Stimulated activated CD4-positive, alpha-beta T cell treated with anti-CD3 and anti-CD28 coated beads, Interleukin-2, amount 100 ng/mL, for 4 hours (primary cell): ENCODE data around the gene PDE7B.
"Not testable (repeated sequence)": the region's sequence is repeated elsewhere in the genome, so short reads cannot be mapped to it uniquely, and the experiment has no call there.

Experiments
- DNase-seq: peaks from one replicate; pipeline ENCODE4 v3.0.0-alpha.2; 2020; ENCODE audit warnings: low read depth

PDE7B gene

GRCh38 chr6:135850882-135851281 lies 619 bp upstream of the PDE7B start:
- no peak for DNase-seq

GRCh38 chr6:135852746-135853145 lies 1.2 kb downstream of the PDE7B start:
- no peak for DNase-seq

DNA sequence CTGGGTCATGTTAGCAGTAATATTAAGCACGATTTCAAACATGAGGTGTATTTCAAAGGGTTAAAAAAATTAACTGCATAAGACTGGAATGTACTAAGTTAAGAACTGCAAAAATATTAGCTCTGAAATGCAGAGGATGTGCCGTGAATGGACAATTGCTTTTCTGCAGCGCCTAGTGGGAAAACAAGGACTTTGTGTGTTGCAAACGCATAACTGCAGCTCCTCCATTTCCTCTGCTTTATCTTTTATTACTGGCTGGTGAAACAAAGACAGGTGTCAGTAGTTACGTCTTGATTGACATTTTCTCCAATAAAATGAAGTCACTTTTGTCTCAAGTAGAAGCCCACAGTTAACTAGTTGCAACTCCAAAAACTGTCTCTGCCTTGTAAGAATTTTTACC lies 1.7 kb downstream of the PDE7B start:
- DNase-seq = no peak

- DNase-seq = no peak
These were observed 2.5 kb downstream of the PDE7B start for GRCh38 chr6:135853986-135854385.

GRCh38 chr6:135854799-135855198 lies 3.3 kb downstream of the PDE7B start:
- no peak for DNase-seq

GRCh38 chr6:135858931-135859330 lies 7.4 kb downstream of the PDE7B start:
- no peak for DNase-seq

DNA sequence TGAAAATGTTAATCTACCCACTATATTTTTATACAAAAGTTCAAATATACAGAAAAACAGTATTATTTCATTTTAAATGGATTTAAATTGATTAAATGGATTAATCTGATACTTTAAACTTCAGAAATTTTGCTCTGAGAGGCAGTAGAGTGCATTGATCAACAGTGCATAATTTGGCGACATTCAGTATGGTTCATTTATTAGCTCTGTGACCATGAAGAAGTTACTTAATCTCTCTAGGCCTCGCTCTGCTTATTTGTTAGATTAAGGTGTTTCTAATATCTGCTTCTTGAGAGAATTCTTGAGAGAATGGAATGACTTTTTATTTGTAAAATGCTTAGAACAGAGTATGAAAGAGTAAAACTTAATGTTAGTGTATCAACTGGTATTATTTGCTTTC lies 8.9 kb downstream of the PDE7B start:
- DNase-seq = no peak

- no peak for DNase-seq
These were observed 9.7 kb downstream of the PDE7B start for GRCh38 chr6:135861189-135861588.

- DNase-seq = not testable (repeated sequence)
These were observed 13.4 kb downstream of the PDE7B start for GRCh38 chr6:135864929-135865328.

GRCh38 chr6:135866445-135867123 lies 15.1 kb downstream of the PDE7B start:
- DNase-seq = no peak

DNA sequence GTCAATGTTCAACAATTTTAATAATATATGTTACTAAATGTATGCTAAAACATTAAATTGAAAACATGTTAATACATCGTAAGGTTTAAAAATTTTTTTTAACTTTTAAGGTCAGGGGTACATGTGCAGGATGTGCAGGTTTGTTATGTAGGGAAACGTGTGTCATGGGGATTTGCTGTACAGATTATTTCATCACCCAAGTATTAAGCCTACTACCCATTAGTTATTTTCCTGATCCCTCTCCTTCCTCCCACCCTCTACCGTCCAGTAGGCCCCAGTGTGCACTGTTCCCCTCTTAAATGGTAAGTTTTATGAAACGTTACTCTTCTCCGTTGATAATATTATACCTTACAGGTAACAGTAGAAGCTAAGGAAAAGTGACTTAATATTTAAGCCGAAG lies 15.8 kb downstream of the PDE7B start:
- DNase-seq = no peak

DNA sequence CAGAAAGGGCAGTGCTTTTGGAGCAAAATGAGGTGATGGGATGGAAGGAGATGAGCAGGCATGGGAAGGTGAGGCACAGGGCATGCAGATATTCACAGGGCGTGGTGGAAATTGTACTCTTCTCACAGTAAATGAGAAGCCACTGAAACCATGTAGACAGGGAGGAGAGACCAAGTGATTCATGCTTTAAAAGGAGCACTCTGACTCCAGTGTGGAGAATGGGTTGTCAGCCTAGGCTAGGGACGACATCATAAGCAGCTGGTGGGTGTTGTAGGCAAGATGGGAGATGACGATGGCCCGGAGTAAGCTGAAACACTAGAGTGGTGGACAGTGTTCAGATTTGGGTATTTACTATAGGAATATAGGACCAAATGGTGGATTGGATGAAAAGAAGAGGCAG lies 18.4 kb downstream of the PDE7B start:
- DNase-seq = no peak

GRCh38 chr6:135870722-135871121 lies 19.2 kb downstream of the PDE7B start:
- DNase-seq = no peak

GRCh38 chr6:135871296-135871695 lies 19.8 kb downstream of the PDE7B start:
- DNase-seq = no peak

DNA sequence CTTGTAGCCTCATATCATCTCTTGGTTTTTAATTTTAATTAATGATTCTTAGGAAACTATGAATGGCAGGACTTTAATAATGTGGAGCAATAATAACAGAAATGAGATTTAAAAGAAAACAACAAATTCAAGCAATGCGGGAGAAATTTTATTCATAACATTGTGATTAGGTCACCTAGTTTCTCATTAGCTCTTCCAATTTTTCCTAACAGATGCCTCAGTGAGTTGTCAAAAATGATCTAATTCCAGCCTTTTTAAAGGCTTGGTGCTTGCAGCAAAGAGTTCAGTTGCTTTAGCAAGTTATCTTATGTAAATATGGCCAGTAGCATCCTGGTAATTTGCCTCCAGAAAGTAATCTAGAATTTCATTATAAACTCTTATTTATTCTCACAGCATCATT lies 20.4 kb downstream of the PDE7B start:
- DNase-seq = no peak

- no peak for DNase-seq
These were observed 23.9 kb downstream of the PDE7B start for GRCh38 chr6:135875446-135875845.

DNA sequence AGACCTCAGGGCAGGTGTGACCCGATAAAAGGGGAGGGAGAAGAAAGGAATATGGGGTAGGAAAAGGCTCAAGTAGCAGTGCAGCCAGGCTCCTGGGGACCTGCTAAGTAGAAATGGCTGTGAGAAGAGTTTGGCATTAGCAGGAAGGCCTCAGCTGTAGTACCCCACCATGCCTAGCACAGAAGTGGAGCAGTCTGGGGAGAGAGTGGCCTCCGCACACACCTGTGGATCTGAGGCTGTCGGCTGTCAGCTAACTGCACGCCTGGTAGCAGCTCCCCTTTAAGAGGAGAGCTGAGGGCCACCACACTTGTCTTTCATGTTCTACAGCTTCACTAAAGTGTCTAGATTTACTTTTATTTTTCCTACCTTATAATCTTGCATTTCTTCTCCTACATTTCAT lies 24.6 kb downstream of the PDE7B start:
- DNase-seq = no peak

DNA sequence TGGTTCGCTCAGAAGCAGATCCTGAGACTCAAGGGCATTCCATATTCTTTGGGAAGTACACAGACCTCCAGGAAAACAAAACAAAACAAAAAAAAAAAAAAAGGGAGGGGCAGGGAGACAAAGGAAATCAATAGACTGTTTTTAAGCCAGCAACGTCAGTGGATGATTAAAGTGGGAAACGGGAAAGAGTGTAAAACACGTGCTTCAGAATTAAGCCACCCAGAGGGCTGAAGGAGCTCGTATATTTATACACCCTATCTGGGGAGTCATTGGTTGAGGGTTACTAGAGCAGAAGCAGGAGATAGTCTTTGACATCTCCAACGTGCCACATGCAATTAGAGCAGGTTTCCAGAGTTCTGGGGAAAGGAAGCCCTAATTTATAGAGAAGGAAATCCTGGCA lies 26.2 kb downstream of the PDE7B start:
- no peak for DNase-seq

DNA sequence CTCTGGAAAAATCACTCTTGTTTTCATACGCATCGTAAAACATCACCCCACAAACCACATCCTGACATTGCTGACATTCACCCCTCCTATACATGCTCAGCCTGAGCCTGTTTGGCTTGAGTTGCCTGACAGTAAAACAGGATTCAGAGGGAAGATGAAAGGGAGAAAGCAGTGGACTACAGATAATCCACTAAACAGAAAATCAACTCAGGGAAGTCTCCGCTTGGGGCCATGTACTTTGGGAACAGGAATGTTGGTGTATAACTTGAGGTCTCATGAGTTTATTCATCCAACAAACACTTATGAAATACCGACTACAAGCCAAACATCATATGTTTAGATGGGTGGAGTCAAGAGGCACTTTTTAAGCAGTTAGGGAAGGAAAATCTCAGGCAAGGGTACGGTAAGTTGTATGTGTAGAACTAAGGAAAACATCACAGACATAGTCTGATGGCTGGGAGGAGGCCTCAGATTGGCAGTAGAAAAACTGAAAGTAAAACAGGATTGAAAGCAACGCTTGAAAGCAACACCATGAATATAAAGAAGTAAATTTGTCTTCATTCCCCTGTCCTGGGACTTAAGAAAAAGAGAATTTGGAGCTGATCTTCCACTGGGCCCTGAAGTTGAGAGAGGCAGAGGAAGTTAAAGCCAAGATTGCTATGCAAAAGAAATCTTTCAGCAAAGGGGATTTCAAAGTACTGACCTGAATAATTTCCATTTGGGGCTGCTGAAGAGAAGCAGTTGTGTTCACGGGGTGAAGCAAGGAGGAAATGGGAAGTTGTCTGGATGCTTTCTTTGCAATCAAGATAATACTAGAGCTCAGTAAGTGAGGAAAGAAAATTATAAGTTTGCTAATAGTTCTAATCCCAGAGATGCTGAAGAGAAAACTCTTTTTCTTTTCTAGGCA lies 28.8 kb downstream of the PDE7B start:
- DNase-seq = peak; percentile 31

- DNase-seq = no peak
These were observed 31.5 kb downstream of the PDE7B start for GRCh38 chr6:135883045-135883444.

DNA sequence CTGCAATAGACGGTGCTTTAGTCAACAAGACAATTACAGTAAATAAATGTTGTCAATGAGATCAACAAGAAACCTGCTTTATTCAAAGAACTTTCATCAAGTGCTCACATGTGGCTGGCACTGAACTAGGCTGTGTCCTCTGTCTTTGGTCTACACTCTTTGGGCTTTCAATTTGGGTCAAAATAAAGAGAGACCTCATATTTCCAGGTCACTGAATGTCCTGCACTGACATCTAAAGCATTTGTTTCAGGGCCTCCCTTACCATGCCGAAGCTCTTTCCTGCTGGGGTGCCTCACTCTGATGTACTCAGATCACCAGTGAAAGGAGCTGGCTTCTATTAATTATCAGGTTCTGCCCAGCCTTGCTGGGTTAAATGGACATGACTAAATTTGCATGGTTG lies 32.0 kb downstream of the PDE7B start:
- no peak for DNase-seq

DNA sequence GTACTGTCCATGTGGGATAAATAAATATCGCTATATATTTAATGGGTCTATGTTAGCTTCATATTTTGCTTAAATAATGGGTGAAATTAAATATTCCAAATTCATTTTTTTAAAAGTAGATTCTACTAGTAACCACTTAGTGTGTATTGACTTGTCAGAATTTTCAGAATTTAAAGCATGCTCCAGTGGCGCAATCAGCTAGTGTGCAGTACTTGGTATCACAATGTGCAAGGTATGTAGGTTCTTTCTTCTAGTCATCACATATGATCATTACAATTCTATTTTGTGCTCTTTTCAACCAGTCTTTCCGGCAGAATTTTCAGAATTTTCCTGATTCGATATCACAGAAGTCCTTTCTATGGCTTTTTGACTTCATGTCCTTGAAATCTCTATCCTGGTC lies 32.6 kb downstream of the PDE7B start:
- no peak for DNase-seq

DNA sequence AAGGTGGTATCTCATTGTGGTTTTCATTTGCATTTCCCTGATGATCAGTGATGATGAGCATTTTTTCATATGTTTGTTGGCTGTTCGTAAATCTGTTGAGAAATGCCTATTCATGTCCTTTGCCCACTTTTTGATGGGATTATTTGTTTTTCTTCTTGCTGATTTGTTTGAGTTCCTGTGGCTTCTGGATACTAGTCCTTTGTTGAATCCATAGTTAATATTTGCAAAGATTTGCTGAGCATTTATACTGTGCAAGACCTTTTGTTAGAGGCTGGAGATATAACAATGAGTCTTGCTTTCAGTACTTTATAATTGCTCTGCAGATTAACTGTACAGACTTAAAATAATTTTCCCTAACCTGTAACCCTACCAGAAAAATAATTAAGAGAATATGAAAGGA lies 35.6 kb downstream of the PDE7B start:
- no peak for DNase-seq

DNA sequence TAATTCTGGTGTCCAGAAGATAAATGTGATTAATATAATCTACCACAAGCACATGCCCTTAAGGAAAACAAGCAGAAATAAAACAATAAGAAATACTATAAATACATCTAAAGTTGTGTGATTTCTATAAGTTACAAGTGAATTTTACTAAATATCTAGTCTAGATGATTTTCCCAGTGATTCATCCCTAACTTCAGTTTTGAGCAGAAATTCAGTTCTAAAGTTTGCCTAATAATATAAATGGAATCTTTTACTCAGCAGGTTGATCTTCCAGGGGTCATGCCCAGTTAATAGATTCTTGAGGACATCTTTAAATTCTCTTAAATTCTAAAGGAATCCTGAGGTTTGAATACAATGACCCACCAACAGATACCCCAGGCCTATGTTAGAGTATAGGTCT lies 37.3 kb downstream of the PDE7B start:
- DNase-seq = no peak
